H9 (cell line): ENCODE data around the gene BRAT1. TPM values are rescaled to one million over a fixed set of nuclear protein-coding genes. Genes with fewer than 3 reads are reported as not detected.

ENCODE experiments used
- DNase-seq: peaks from one replicate; pipeline ENCODE4 v3.0.0-alpha.2; 2017
- H2AFZ ChIP-seq: one replicate; pipeline ENCODE4 v1.6.1; 2013; ENCODE audit warnings: mild to moderate bottlenecking, low read length, control low read depth, moderate library complexity
- H2AK5ac ChIP-seq: 2 replicates; pipeline ENCODE4 v1.6.1; 2013; ENCODE audit warnings: low read length, control low read depth, mixed read lengths; ENCODE audit not compliant: insufficient read length
- H2BK120ac ChIP-seq: one replicate; pipeline ENCODE4 v1.6.1; 2013; ENCODE audit warnings: low read depth, mild to moderate bottlenecking, low read length, control low read depth, inconsistent platforms; ENCODE audit not compliant: poor library complexity, severe bottlenecking
- H2BK12ac ChIP-seq: 2 replicates; pipeline ENCODE4 v1.6.1; 2013; ENCODE audit warnings: low read length, control low read depth, mixed read lengths, low read depth; ENCODE audit not compliant: insufficient read length
- H2BK15ac ChIP-seq: 2 replicates; pipeline ENCODE4 v1.6.1; 2013; ENCODE audit warnings: low read depth, low read length, control low read depth
- H2BK20ac ChIP-seq: one replicate; pipeline ENCODE4 v1.6.1; 2013; ENCODE audit warnings: low read depth, mild to moderate bottlenecking, low read length, control low read depth, inconsistent platforms; ENCODE audit not compliant: poor library complexity, severe bottlenecking
- H2BK5ac ChIP-seq: 2 replicates; pipeline ENCODE4 v1.6.1; 2013; ENCODE audit warnings: low read length, control low read depth, mixed read lengths; ENCODE audit not compliant: insufficient read length
- H3K14ac ChIP-seq: 2 replicates; pipeline ENCODE4 v1.6.1; 2013; ENCODE audit warnings: low read length, control low read depth; ENCODE audit not compliant: insufficient read depth
- H3K18ac ChIP-seq: 2 replicates; pipeline ENCODE4 v1.6.1; 2013; ENCODE audit warnings: low read depth, mild to moderate bottlenecking, mixed read lengths, low read length, control low read depth; ENCODE audit not compliant: insufficient read length
- H3K23ac ChIP-seq: 2 replicates; pipeline ENCODE4 v1.6.1; 2013; ENCODE audit warnings: low read length, control low read depth, mixed read lengths, low read depth; ENCODE audit not compliant: insufficient read length
- H3K23me2 ChIP-seq: 2 replicates; pipeline ENCODE4 v1.6.1; 2013; ENCODE audit warnings: low read depth, mild to moderate bottlenecking, mixed read lengths, low read length, control low read depth; ENCODE audit not compliant: insufficient read length, poor library complexity, severe bottlenecking
- H3K27ac ChIP-seq: 2 replicates; pipeline ENCODE4 v1.5.1; 2013; ENCODE audit warnings: low read length, control low read depth, mixed read lengths, low read depth; ENCODE audit not compliant: insufficient read length
- H3K27me3 ChIP-seq: 2 replicates; pipeline ENCODE4 v1.6.1; 2013; ENCODE audit warnings: low read length, control low read depth, inconsistent platforms; ENCODE audit not compliant: insufficient read depth
- H3K4ac ChIP-seq: 2 replicates; pipeline ENCODE4 v1.6.1; 2013; ENCODE audit warnings: low read depth, mild to moderate bottlenecking, control low read depth, inconsistent platforms, low read length, moderate library complexity
- H3K4me1 ChIP-seq: 2 replicates; pipeline ENCODE4 v1.6.1; 2013; ENCODE audit warnings: low read length, control low read depth, inconsistent platforms; ENCODE audit not compliant: insufficient read depth
- H3K4me2 ChIP-seq: 2 replicates; pipeline ENCODE4 v1.6.1; 2013; ENCODE audit warnings: low read length, control low read depth, mixed read lengths; ENCODE audit not compliant: insufficient read length, insufficient read depth
- H3K56ac ChIP-seq: 2 replicates; pipeline ENCODE4 v1.6.1; 2013; ENCODE audit warnings: low read depth, mild to moderate bottlenecking, mixed read lengths, low read length, control low read depth; ENCODE audit not compliant: insufficient read length
- H3K79me1 ChIP-seq: 2 replicates; pipeline ENCODE4 v1.6.1; 2013; ENCODE audit warnings: low read depth, mild to moderate bottlenecking, moderate library complexity, low read length, control low read depth, inconsistent platforms; ENCODE audit not compliant: insufficient read depth, poor library complexity, severe bottlenecking
- H3K79me2 ChIP-seq: 2 replicates; pipeline ENCODE4 v1.6.1; 2013; ENCODE audit warnings: low read length, control low read depth, inconsistent platforms; ENCODE audit not compliant: insufficient read depth
- H3K9ac ChIP-seq: 2 replicates; pipeline ENCODE4 v1.6.1; 2013; ENCODE audit warnings: low read length, control low read depth, mixed read lengths; ENCODE audit not compliant: insufficient read length; ENCODE audit errors: extremely low read depth
- H3K9me3 ChIP-seq: one replicate; pipeline ENCODE4 v1.6.1; 2013; ENCODE audit warnings: low read depth, low read length, inconsistent platforms; ENCODE audit not compliant: control insufficient read depth
- H3T11ph ChIP-seq: one replicate; pipeline ENCODE4 v1.6.1; 2013; ENCODE audit warnings: mild to moderate bottlenecking, low read length, control low read depth, inconsistent platforms
- H4K20me1 ChIP-seq: one replicate; pipeline ENCODE4 v1.6.1; 2013; ENCODE audit not compliant: control insufficient read depth, insufficient read length, insufficient read depth
- H4K5ac ChIP-seq: 2 replicates; pipeline ENCODE4 v1.6.1; 2013; ENCODE audit warnings: low read depth, mild to moderate bottlenecking, mixed read lengths, low read length, control low read depth; ENCODE audit not compliant: insufficient read length
- H4K8ac ChIP-seq: replicated peaks from 2 replicates; pipeline ENCODE4 v1.6.1; 2013; ENCODE audit warnings: low read length, control low read depth, mixed read lengths, low read depth; ENCODE audit not compliant: insufficient read length
- H4K91ac ChIP-seq: 2 replicates; pipeline ENCODE4 v1.6.1; 2013; ENCODE audit warnings: low read depth, mild to moderate bottlenecking, moderate library complexity, mixed read lengths, low read length, control low read depth; ENCODE audit not compliant: insufficient read length
- H3K27ac Mint-ChIP-seq, 3 experiments: 2 replicates in 2 of 3; 3 replicates in 1 of 3; pipeline ENCODE4 v1.8.0; 2020 to 2021; ENCODE audit warnings: mixed read lengths in 3 of 3, mild to moderate bottlenecking in 1 of 3, moderate library complexity in 1 of 3
- H3K27me3 Mint-ChIP-seq: 2 replicates; pipeline ENCODE4 v1.8.0; 2021; ENCODE audit warnings: low read depth, mild to moderate bottlenecking, moderate library complexity, mixed read lengths
- H3K36me3 Mint-ChIP-seq, 3 experiments: 2 replicates in 2 of 3; 3 replicates in 1 of 3; pipeline ENCODE4 v1.8.0; 2020 to 2021; ENCODE audit warnings: low read depth in 3 of 3, mixed read lengths in 3 of 3; ENCODE audit not compliant: insufficient read depth in 1 of 3
- H3K4me1 Mint-ChIP-seq, 2 experiments: 2 replicates each; pipeline ENCODE4 v1.8.0; 2020; ENCODE audit warnings: mixed read lengths in 2 of 2
- H3K4me3 Mint-ChIP-seq, 2 experiments: 2 replicates in 1 of 2; 3 replicates in 1 of 2; pipeline ENCODE4 v1.8.0; 2020 to 2021; ENCODE audit warnings: mild to moderate bottlenecking in 2 of 2, mixed read lengths in 2 of 2, moderate library complexity in 1 of 2
- H3K9me3 Mint-ChIP-seq, 2 experiments: 2 replicates in 1 of 2; 3 replicates in 1 of 2; pipeline ENCODE4 v1.8.0; 2020; ENCODE audit warnings: mild to moderate bottlenecking in 2 of 2, mixed read lengths in 2 of 2, moderate library complexity in 1 of 2
- CTCF ChIP-seq: fragments of 200-600 bp; sonication (generic); conservative IDR thresholded peaks from 3 replicates; pipeline ENCODE4 v1.8.0; 2021; ENCODE audit warnings: antibody characterized with exemption, mild to moderate bottlenecking
- WGBS: extraction: QIAGEN DNeasy Blood & Tissue Kit; methylation state at CpG from one replicate; pipeline ENCODE4 v1.1.7; 2013; ENCODE audit warnings: missing lambda C conversion rate, low lambda C conversion rate, mixed read lengths; ENCODE audit not compliant: insufficient read length; ENCODE audit errors: extremely low coverage; 5-methylcytosine and 5-hydroxymethylcytosine counted together
- total RNA-seq: library from RNA; stranded (reverse); gene quantifications from 2 replicates; pipeline ENCODE4 v1.2.1, GENCODE V29; 2021

Gene BRAT1
- total RNA-seq, 1 experiment from 2014 or later: 41.2 TPM

DNA sequence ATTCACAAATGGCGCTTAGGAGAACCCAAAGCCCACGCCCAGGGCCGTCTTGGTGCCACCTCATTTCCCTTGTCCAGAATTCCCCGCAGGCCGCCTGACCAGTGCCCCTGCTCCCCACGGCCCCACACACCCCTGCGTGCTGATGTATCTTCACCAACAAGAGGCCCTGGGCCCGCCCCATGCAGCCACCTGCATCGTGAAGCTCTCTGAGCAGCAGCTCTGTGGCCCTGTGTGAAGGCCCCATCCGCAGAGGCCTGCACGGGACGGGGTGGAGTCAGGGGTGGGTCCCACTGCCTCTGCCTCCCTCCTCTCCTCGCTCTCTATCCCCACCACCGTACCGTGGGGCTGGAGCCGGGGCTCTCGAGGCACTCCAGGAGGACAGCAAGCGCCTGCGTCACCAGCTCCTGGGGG is 14.7 kb downstream of the BRAT1 start:
- H4K91ac ChIP-seq: no peak overlapping the region
- H2BK20ac ChIP-seq: no peak overlapping the region
- H3K9me3 ChIP-seq: no peaks in the 10 kb centered on the region
- no peak overlapping the region for H4K5ac ChIP-seq
- Mint-ChIP-seq H3K27ac (no peak overlapping the region), H3K4me1 (no peaks in the 10 kb centered on the region), H3K36me3 (peaks cover 13 to 44% (median 30%) of the 10 kb centered on the region in 3 experiments), H3K9me3 (no peaks in the 10 kb centered on the region), H3K4me3 (no peak overlapping the region), H3K27me3 (no peaks in the 10 kb centered on the region)
- H3K56ac ChIP-seq: no peak overlapping the region
- no peak overlapping the region for H3K23ac ChIP-seq
- H2BK5ac ChIP-seq: no peak overlapping the region
- H3T11ph ChIP-seq: no peak overlapping the region
- no peak overlapping the region for H4K8ac ChIP-seq
- H2BK15ac ChIP-seq: no peak overlapping the region
- no peaks in the 10 kb centered on the region for H3K79me2 ChIP-seq
- H3K14ac ChIP-seq: no peak overlapping the region
- no peak overlapping the region for H2AFZ ChIP-seq
- no peak overlapping the region for H2AK5ac ChIP-seq
- H4K20me1 ChIP-seq: no peaks in the 10 kb centered on the region
- no peak for TF ChIP-seq CTCF
- H3K18ac ChIP-seq: no peak overlapping the region
- no peaks in the 10 kb centered on the region for H3K79me1 ChIP-seq
- H3K4me2 ChIP-seq: no peak overlapping the region
- no peak overlapping the region for H2BK120ac ChIP-seq
- no peak overlapping the region for H3K9ac ChIP-seq
- no CpG with 5 or more reads among the region's 19 CpGs for WGBS
- H3K4me1 ChIP-seq: no peaks in the 10 kb centered on the region
- no peak overlapping the region for H3K27ac ChIP-seq
- DNase-seq: peak; percentile 26
- no peak overlapping the region for H3K4ac ChIP-seq
- no peaks in the 10 kb centered on the region for H3K27me3 ChIP-seq
- H2BK12ac ChIP-seq: no peak overlapping the region
- no peaks in the 10 kb centered on the region for H3K23me2 ChIP-seq
